ENCODE results near the gene SDHC. TPM values are rescaled to one million over a fixed set of nuclear protein-coding genes. Genes with fewer than 3 reads are reported as not detected.
"Not testable (repeated sequence)": the region's sequence is repeated elsewhere in the genome, so short reads cannot be mapped to it uniquely, and the experiment has no call there.

The SDHC gene
- total RNA-seq, 1 donor from 2014 or later, result 41.9 TPM

GRCh38 chr1:161388639-161389038 is 74.5 kb downstream of the SDHC start:
- no peak for DNase-seq

DNA sequence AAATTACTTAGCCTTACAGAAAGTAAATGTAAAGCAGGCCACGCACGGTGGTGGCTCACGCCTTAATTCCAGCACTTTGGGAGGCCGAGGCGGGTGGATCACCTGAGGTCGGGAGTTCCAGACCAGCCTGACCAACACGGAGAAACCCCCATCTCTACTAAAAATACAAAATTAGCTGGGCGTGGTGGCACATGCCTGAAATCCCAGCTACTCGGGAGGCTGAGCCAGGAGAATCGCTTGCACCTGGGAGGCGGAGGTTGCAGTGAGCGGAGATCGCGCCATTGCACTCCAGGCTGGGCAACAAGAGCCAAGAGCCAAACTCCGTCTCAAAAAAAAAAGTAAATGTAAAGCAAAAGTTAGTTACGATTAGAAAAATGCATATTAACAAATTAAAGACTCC is 75.0 kb downstream of the SDHC start:
- DNase-seq, result not testable (repeated sequence)

- DNase-seq, result peak; percentile 98
These were observed 75.7 kb downstream of the SDHC start for GRCh38 chr1:161389691-161390558.

- no peak for DNase-seq
These were observed 76.3 kb downstream of the SDHC start for GRCh38 chr1:161390559-161390858.

DNA sequence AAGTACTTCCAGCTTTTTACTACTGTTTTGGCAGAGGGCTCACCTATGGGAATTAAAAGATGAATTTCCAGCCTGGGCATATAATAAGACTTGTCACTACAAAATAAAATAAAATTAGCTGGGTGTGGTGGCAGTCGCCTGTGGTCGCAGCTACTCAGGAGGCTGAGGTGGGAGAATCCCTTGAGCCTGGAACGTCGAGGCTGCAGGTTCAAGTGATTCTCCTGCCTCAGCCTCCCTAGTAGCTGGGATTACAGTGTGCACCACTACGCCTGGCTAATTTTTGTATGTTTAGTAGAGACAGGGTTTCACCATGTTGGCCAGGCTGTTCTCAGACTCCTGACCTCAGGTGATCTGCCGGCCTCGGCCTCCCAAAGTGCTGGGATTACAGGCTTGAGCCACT is 77.0 kb downstream of the SDHC start:
- not testable (repeated sequence) for DNase-seq

- no peak for DNase-seq
These were observed 77.4 kb downstream of the SDHC start for GRCh38 chr1:161391611-161392010.

GRCh38 chr1:161393151-161393550 is 79.0 kb downstream of the SDHC start:
- no peak for DNase-seq

DNA sequence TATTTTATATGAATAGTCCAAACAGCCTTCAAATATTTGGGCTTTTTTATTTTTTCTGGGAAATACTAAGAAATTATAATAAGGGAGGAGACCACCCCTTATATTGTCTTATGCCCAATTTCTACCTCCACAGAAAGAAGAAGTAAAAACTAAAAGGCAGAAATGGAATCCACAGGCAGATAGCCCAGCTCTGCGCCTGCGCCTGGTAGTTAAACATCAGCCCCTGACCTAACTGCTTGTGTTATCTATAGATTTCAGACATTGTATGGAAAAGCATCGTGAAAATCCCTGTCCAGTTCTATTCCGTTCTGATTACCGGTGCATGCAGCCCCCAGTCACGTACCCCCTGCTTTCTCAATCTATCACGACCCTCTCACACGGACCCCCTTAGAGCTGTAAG is 82.9 kb downstream of the SDHC start:
- DNase-seq, result not testable (repeated sequence)

DNA sequence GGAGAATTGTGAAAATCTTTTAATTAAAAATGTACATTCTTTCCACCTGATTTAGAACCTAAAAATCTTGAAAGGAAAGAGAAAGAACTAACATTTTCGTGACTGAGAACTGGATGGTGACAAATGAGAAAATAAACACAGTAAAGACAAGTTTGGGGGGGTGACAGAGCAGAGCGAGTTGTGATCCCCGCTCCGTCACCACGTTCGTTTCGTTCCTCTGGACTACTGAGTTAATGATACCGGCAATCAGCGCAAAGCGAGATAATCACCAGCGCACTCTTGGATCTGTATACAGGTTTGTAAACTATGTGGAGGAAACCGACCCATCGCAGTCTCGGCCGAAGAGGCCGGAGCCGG is 84.7 kb downstream of the SDHC start:
- no peak for DNase-seq

DNA sequence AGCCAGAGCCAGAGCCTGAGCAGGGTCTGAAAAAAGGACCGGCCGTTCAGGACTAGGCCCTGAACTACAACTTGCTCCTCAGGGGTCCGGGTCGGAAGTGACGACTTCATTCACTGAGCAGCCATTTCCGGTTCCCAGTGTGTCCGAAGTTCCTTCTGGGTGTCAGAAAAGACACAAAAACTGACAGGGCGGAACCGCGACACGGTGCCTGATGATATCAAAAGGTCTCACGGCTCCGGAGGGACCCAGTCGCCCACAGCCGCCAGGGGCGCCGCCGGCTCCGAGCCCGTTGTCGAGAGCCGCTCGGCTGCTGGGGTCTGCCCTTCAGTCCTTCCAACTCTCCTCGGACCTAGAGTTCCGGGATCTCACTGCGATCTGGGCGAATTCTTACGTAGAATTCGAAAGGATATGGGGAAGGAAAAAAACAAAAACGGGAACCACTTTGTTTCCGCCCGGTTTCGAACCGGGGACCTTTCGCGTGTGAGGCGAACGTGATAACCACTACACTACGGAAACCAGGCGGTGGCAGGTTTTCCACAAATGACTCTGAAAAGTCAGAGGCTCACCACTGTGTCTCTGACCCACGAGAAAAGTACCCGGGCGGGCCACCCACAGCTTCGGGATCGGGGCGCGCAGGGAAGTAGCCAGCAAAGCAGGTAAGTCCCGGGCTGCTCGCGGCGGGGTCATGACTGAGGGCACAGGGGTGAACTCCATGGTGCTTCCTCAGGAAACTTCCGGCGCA is 85.2 kb downstream of the SDHC start:
- DNase-seq, result peak; percentile 97

DNA sequence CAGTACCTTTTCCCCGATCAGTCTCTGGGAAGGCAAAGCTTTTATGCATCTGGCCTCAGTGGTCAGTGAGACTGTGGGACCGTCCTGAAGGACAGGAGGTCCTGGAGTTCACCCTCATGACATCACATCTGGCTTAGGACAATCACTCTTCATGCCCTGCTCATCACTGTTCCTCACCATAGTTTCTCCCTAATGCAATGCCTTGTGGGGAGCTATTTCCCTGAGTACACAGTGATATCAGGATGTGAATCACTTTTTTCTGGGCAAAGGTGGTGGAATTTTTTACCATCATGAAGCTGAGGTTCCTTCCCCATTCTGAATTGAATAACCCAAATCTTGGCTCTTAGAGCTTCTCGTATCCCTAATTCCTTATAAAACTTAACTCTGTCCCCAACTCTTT is 88.3 kb downstream of the SDHC start:
- DNase-seq, result no peak

GRCh38 chr1:161404051-161404597 is 89.9 kb downstream of the SDHC start:
- no peak for DNase-seq

GRCh38 chr1:161406551-161406950 is 92.4 kb downstream of the SDHC start:
- not testable (repeated sequence) for DNase-seq

- DNase-seq, result no peak
These were observed 93.3 kb downstream of the SDHC start for GRCh38 chr1:161407451-161407985.

DNA sequence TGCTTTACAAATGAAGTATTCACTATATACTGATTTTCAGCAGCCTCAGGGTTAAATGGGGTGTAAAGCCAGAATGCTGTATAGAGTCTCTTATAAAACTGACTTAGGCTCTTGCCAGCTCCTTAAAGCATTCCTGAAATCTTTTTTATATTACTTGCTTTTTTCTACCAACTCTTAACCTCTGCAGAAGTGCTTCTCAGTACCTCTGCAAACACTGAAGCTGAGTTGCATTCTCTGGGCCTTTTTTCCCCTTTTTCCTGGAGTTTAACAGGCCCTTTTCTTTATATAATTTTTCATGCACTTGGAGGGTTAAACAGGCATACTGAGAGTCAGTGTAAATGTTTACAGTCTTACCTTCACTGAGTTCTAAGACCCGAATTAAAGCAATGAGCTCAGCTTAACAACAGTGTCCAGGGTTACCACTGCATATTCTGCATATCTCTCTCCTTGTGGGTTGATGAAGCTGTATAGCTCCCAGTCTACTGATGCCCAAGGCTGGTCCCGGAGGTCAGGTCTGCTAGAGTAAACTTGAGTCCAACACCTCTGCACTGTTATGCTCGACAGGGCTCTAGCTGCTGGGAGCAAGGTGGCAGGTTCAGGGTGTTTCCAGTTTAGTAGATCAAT is 94.4 kb downstream of the SDHC start:
- DNase-seq, result no peak

GRCh38 chr1:161409848-161410635 is 95.9 kb downstream of the SDHC start:
- not testable (repeated sequence) for DNase-seq

DNA sequence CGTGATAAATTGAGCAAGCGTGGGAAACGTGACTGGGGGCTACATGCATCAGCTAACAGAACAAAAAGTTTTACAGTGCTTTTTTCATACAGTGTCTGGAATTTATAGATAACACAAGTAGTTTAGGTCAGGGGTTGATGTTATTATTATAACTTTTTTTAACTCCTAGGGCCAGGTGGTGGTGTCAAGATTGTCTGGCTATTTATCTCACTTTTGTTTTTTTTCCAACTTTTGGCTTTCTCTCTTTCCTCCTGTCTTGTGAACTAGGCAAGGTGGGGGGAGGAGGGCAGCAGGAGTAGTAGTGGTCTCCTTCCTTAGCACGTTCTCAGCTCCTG is 96.4 kb downstream of the SDHC start:
- not testable (repeated sequence) for DNase-seq

Small RNA genes within 50 kb of the gene (small RNA-seq; reads per million reads assigned to genes)
- gene AL592295.2 (ENCODE audit: low replicate concordance), result not detected
- not detected for gene RNU6-481P (ENCODE audit: low replicate concordance)

Other genes with a start within 250 kb of the SDHC start
- gene ARHGAP30, start 244.5 kb upstream of the SDHC start, total RNA-seq, result 3.0 TPM
- 18.0 TPM for gene NECTIN4, start 224.8 kb upstream of the SDHC start, total RNA-seq
- gene KLHDC9, start 216.0 kb upstream of the SDHC start, total RNA-seq, result 3.3 TPM
- gene PFDN2, start 196.3 kb upstream of the SDHC start, total RNA-seq, result 24.5 TPM
- gene NIT1, start 196.3 kb upstream of the SDHC start, total RNA-seq, result 19.3 TPM
- 37.6 TPM for gene DEDD, start 181.7 kb upstream of the SDHC start, total RNA-seq
- gene UFC1, start 160.4 kb upstream of the SDHC start, total RNA-seq, result 109 TPM
- gene USP21, start 154.9 kb upstream of the SDHC start, total RNA-seq, result 16.5 TPM
- 15.2 TPM for gene PPOX, start 148.0 kb upstream of the SDHC start, total RNA-seq
- 9.3 TPM for gene B4GALT3, start 136.9 kb upstream of the SDHC start, total RNA-seq
- 18.9 TPM for gene ADAMTS4, start 115.3 kb upstream of the SDHC start, total RNA-seq
- 174 TPM for gene NDUFS2, start 112.0 kb upstream of the SDHC start, total RNA-seq
- 4.4 TPM for gene FCER1G, start 99.1 kb upstream of the SDHC start, total RNA-seq
- gene APOA2, start 90.8 kb upstream of the SDHC start, total RNA-seq, result not detected
- 11.3 TPM for gene TOMM40L, start 88.3 kb upstream of the SDHC start, total RNA-seq
- not detected for gene NR1I3, start 76.2 kb upstream of the SDHC start, total RNA-seq
- gene PCP4L1, start 55.6 kb upstream of the SDHC start, total RNA-seq, result 4.9 TPM
- 67.9 TPM for gene MPZ, start 4.4 kb upstream of the SDHC start, total RNA-seq
- gene CFAP126, start 53.5 kb downstream of the SDHC start, total RNA-seq, result not detected
- 14.8 TPM for gene FCGR2A, start 191.1 kb downstream of the SDHC start, total RNA-seq
- gene HSPA6, start 210.2 kb downstream of the SDHC start, total RNA-seq, result 10.2 TPM
- gene FCGR3A, start 235.4 kb downstream of the SDHC start, total RNA-seq, result 3.4 TPM

All from tongue (tissue), 3 donors.